ENCODE results near the gene EXOC6B.

Gene EXOC6B

GRCh38 chr2:72148003-72148836 lies 677.6 kb downstream of the EXOC6B start:
- peak overlapping the region; percentile 50 for H3K4me3 ChIP-seq (ENCODE audit: low read depth, low read length)
- no peak for DNase-seq (ENCODE audit: low read depth)

GRCh38 chr2:72147303-72147971 lies 678.4 kb downstream of the EXOC6B start, which contains the start of gene CYP26B1:
Gene CYP26B1, minus strand, starts transcription at chr2:72147862. Its CDS starts 28 bp downstream, at chr2:72147834.
- DNase-seq (ENCODE audit: low read depth) = no peak
- H3K4me3 ChIP-seq (ENCODE audit: low read depth, low read length) = peak within 1 kb of the TSS; percentile 50

- H3K4me3 ChIP-seq (ENCODE audit: low read depth, low read length) = no peak overlapping the region
- no peak for DNase-seq (ENCODE audit: low read depth)
Measured at GRCh38 chr2:72146347-72147302, 679.2 kb downstream of the EXOC6B start.

GRCh38 chr2:72145658-72146329 lies 680.0 kb downstream of the EXOC6B start:
- H3K4me3 ChIP-seq (ENCODE audit: low read depth, low read length) = no peak overlapping the region
- no peak for DNase-seq (ENCODE audit: low read depth)

- peak overlapping the region; percentile 23 for H3K4me3 ChIP-seq (ENCODE audit: low read depth, low read length)
Measured at GRCh38 chr2:72145289-72145657, 680.6 kb downstream of the EXOC6B start.

GRCh38 chr2:72144632-72145288 lies 681.1 kb downstream of the EXOC6B start:
- DNase-seq (ENCODE audit: low read depth) = no peak
- peak overlapping the region; percentile 23 for H3K4me3 ChIP-seq (ENCODE audit: low read depth, low read length)

More at GRCh38 chr2:72145289-72145657, 680.6 kb downstream of the EXOC6B start:
- DNase-seq (ENCODE audit: low read depth) = no peak

- no peak overlapping the region for H3K4me3 ChIP-seq (ENCODE audit: low read depth, low read length)
Measured at GRCh38 chr2:72144274-72144631, 681.6 kb downstream of the EXOC6B start.

GRCh38 chr2:72143441-72144273 lies 682.2 kb downstream of the EXOC6B start:
- H3K4me3 ChIP-seq (ENCODE audit: low read depth, low read length) = peak overlapping the region; percentile 13
- no peak for DNase-seq (ENCODE audit: low read depth)

More at GRCh38 chr2:72144274-72144631, 681.6 kb downstream of the EXOC6B start:
- DNase-seq (ENCODE audit: low read depth) = no peak

GRCh38 chr2:72142570-72143440 lies 683.0 kb downstream of the EXOC6B start:
- peak overlapping the region; percentile 13 for H3K4me3 ChIP-seq (ENCODE audit: low read depth, low read length)
- no peak for DNase-seq (ENCODE audit: low read depth)

- DNase-seq (ENCODE audit: low read depth) = no peak
- H3K4me3 ChIP-seq (ENCODE audit: low read depth, low read length) = no peak overlapping the region
Measured at GRCh38 chr2:72141881-72142451, 683.9 kb downstream of the EXOC6B start.

GRCh38 chr2:72141032-72141645 lies 684.7 kb downstream of the EXOC6B start:
- no peak overlapping the region for H3K4me3 ChIP-seq (ENCODE audit: low read depth, low read length)
- DNase-seq (ENCODE audit: low read depth) = no peak

- no peak for DNase-seq (ENCODE audit: low read depth)
- H3K4me3 ChIP-seq (ENCODE audit: low read depth, low read length) = no peak overlapping the region
Measured at GRCh38 chr2:72140621-72140960, 685.2 kb downstream of the EXOC6B start.

GRCh38 chr2:72139874-72140620 lies 685.8 kb downstream of the EXOC6B start:
- no peak overlapping the region for H3K4me3 ChIP-seq (ENCODE audit: low read depth, low read length)
- DNase-seq (ENCODE audit: low read depth) = no peak

GRCh38 chr2:72139471-72139873 lies 686.4 kb downstream of the EXOC6B start:
- no peak overlapping the region for H3K4me3 ChIP-seq (ENCODE audit: low read depth, low read length)
- DNase-seq (ENCODE audit: low read depth) = no peak

GRCh38 chr2:72138921-72139381 lies 686.9 kb downstream of the EXOC6B start:
- H3K4me3 ChIP-seq (ENCODE audit: low read depth, low read length) = no peak overlapping the region
- DNase-seq (ENCODE audit: low read depth) = no peak

All from skeletal muscle cell (primary cell).